Lower leg skin (tissue), 4 donors: ENCODE results near the gene LIN37. TPM values are rescaled to one million over a fixed set of nuclear protein-coding genes. Genes with fewer than 3 reads are reported as not detected.
A peak's percentile ranks its signal among the peaks of the same experiment; 100 is the strongest.

Experiments
- DNase-seq, 2 donors: peaks; one replicate each; pipeline ENCODE4 v3.0.0-alpha.2; 2019; ENCODE audit warnings: low spot score in 2 of 2
- H3K4me3 ChIP-seq: fragments of 200-600 bp; sonication (generic); 2 replicates; pipeline ENCODE4 v1.5.1; 2017; ENCODE audit warnings: mild to moderate bottlenecking, low read depth; ENCODE audit not compliant: poor library complexity, severe bottlenecking
- CTCF ChIP-seq, 3 donors: fragments of 450-650 bp; IDR thresholded peaks; one replicate each; pipeline ENCODE4 v1.5.1; 2016; ENCODE audit warnings: antibody characterized with exemption in 3 of 3, mild to moderate bottlenecking in 3 of 3, moderate library complexity in 2 of 3
- POLR2A ChIP-seq, 2 donors: fragments of 450-650 bp; IDR thresholded peaks; one replicate each; pipeline ENCODE4 v1.6.1; 2016 to 2017; ENCODE audit warnings: antibody characterized with exemption in 2 of 2, mild to moderate bottlenecking in 1 of 2, moderate library complexity in 1 of 2
- WGBS, 2 donors: methylation state at CpG; one replicate each; pipeline ENCODE4 v1.1.5; 2018; 5-methylcytosine and 5-hydroxymethylcytosine counted together
- intact Hi-C: fragments of 100-400 bp; cut with DNase I; formaldehyde crosslinking; loops from one replicate; pipeline ENCODE4 v1.15.0; 2023; ENCODE audit warnings: low total_unique reads
- total RNA-seq, 4 donors: library from RNA; depleted of rRNA; stranded (reverse); fragments of >200 nt; gene quantifications; one replicate each; pipeline ENCODE4 v1.1.0, GENCODE V29; 2016

The LIN37 gene
- total RNA-seq, 4 donors from 2014 or later, result 4.7 to 15.0 (median 10.3) TPM

GRCh38 chr19:35738021-35738886 is 10.1 kb upstream of the LIN37 start:
- TF ChIP-seq CTCF (IDR thresholded peaks at IDR 0.05) (no peak), POLR2A (IDR thresholded peaks at IDR 0.05) (no peak)
- H3K4me3 ChIP-seq, result no peak overlapping the region
- WGBS, 2 donors, result 89 to 90% methylated on average over 37 of the region's 37 CpGs
- intact Hi-C loops, result no loop called here
- DNase-seq, result no peak

GRCh38 chr19:35738887-35739229 is 9.5 kb upstream of the LIN37 start:
- 91 to 96% methylated on average over 2 of the region's 2 CpGs for WGBS, 2 donors
- intact Hi-C loops, result no loop called here
- no peak for DNase-seq
- no peak overlapping the region for H3K4me3 ChIP-seq
- TF ChIP-seq CTCF (IDR thresholded peaks at IDR 0.05) (no peak), POLR2A (IDR thresholded peaks at IDR 0.05) (no peak)

GRCh38 chr19:35739275-35740107 is 8.9 kb upstream of the LIN37 start:
- no peak for DNase-seq
- no peak for TF ChIP-seq POLR2A (IDR thresholded peaks at IDR 0.05)
- no peak for TF ChIP-seq CTCF (IDR thresholded peaks at IDR 0.05)
- WGBS, 2 donors, result 70 to 74% methylated on average over 25 to 29 of the region's 29 CpGs
- no peak overlapping the region for H3K4me3 ChIP-seq
- intact Hi-C loops, result no loop called here

- H3K4me3 ChIP-seq, result peak overlapping the region; percentile 28
- TF ChIP-seq CTCF (IDR thresholded peaks at IDR 0.05) (no peak), POLR2A (IDR thresholded peaks at IDR 0.05) (no peak)
- no peak for DNase-seq
- intact Hi-C loops, result no loop called here
- WGBS, 2 donors, result 4 to 9% methylated on average over 10 to 14 of the region's 16 CpGs
Observed at GRCh38 chr19:35740108-35740422, 8.3 kb upstream of the LIN37 start.

GRCh38 chr19:35740423-35741202 is 7.8 kb upstream of the LIN37 start:
- 0 to 1% methylated on average over 43 to 58 of the region's 63 CpGs for WGBS, 2 donors
- peak; percentile 97 to 100 for DNase-seq
- H3K4me3 ChIP-seq, result peak overlapping the region; percentile 35
- TF ChIP-seq CTCF (IDR thresholded peaks at IDR 0.05) (peak in 1 of 3 donors; percentile 30), POLR2A (IDR thresholded peaks at IDR 0.05) (no peak)
- intact Hi-C loops, result no loop called here
